GM12892 (cell line): ENCODE measurements around the gene ABCB9.

ENCODE experiments used
- POLR2A ChIP-seq: IDR thresholded peaks from 2 replicates; pipeline ENCODE4 v1.6.1; 2011; ENCODE audit warnings: low read depth, low read length, control low read depth
- POLR2AphosphoS5 ChIP-seq: IDR thresholded peaks from 2 replicates; pipeline ENCODE4 v1.6.1; 2011; ENCODE audit warnings: low read depth, low read length, control low read depth
- TAF1 ChIP-seq: IDR thresholded peaks from 2 replicates; pipeline ENCODE4 v1.6.1; 2011; ENCODE audit warnings: low read depth, mild to moderate bottlenecking, control low read depth, low read length, borderline replicate concordance

DNA sequence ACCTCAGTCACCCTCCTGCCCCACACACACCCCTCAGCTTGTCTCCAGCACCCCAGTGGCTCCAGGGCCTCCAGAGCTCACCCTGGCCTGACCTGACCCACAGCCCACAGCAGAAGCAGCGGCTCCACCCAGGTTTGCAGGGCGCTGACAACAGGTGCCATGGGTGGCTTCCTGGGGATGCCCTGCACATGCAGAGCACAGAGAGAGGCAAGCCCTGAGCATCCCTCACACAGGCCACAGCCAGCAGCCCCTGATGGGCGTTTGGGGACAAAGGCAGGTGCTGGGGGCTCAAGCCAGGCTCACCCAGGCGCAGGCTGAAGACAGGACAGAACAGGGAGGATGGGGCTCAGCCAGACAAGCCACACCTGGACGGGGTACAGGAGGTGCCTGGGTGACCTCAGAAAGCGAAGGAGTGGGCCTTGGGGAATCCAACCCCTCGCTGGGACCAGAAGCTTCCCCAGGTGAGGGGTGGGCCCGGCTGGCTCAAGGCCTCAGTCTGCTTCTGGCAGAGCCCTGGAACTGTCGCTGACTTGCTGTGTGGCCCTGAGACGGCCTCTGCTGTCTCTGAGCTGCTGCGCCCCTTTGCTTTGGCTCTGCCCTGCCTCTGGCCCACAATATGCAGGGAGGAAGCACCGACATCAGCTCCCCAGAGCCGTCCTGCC lies 24.8 kb upstream of the ABCB9 start:
- TF ChIP-seq POLR2AphosphoS5 (no peak), POLR2A (no peak), TAF1 (no peak)
